Measurements from ENCODE around the gene TDRD3.

TDRD3 gene

DNA sequence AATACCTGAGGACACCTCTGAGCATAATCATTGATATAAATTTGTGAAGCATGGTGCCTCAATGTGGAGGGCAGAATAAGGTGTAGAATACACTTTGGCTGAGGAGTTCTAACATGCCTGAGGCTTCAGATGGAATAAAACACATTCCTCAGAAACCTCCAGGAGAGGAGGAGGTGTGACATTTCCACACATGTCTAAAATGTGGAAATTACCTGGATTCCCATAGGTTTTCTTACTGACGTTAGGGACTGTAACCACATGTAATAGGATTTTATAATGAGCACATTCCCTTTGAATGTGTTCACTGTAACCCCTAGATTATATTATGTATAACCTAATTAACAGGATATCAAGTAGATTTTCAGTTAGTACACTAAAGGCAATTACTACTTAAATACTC, 226.1 kb downstream of the TDRD3 start:
- TF ChIP-seq, protein P1, sequence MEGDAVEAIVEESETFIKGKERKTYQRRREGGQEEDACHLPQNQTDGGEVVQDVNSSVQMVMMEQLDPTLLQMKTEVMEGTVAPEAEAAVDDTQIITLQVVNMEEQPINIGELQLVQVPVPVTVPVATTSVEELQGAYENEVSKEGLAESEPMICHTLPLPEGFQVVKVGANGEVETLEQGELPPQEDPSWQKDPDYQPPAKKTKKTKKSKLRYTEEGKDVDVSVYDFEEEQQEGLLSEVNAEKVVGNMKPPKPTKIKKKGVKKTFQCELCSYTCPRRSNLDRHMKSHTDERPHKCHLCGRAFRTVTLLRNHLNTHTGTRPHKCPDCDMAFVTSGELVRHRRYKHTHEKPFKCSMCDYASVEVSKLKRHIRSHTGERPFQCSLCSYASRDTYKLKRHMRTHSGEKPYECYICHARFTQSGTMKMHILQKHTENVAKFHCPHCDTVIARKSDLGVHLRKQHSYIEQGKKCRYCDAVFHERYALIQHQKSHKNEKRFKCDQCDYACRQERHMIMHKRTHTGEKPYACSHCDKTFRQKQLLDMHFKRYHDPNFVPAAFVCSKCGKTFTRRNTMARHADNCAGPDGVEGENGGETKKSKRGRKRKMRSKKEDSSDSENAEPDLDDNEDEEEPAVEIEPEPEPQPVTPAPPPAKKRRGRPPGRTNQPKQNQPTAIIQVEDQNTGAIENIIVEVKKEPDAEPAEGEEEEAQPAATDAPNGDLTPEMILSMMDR (IDR thresholded peaks at IDR 0.05; ENCODE audit: low read length, missing control alignments), result no peak
- no peak overlapping the region for H3K4me3 ChIP-seq (replicated peaks; ENCODE audit: low read depth, low read length)
- no peak for DNase-seq (ENCODE audit: low read depth)

Measured in fibroblast of pulmonary artery (primary cell).